ENCODE data around the gene THOC5.

The THOC5 gene

GRCh38 chr22:29478326-29479276, 75.0 kb downstream of the THOC5 start:
- DNase-seq = peak in 11 of 58 donors; percentile 6 to 42 (median 24)

GRCh38 chr22:29477723-29478318, 75.7 kb downstream of the THOC5 start:
- DNase-seq = peak in 15 of 58 donors; percentile 4 to 44 (median 21)

- no peak for DNase-seq
Measured at GRCh38 chr22:29476116-29476515, 77.4 kb downstream of the THOC5 start.

GRCh38 chr22:29475550-29475949, 78.0 kb downstream of the THOC5 start:
- no peak for DNase-seq

- no peak for DNase-seq
Measured at GRCh38 chr22:29473001-29473400, 80.6 kb downstream of the THOC5 start.

- peak in 41 of 58 donors; percentile 6 to 71 (median 29) for DNase-seq
Measured at GRCh38 chr22:29470159-29470855, 83.2 kb downstream of the THOC5 start.

GRCh38 chr22:29469755-29470154, 83.8 kb downstream of the THOC5 start:
- no peak for DNase-seq

GRCh38 chr22:29464581-29464980, 89.0 kb downstream of the THOC5 start:
- DNase-seq = no peak

GRCh38 chr22:29463629-29464028, 89.9 kb downstream of the THOC5 start:
- DNase-seq = no peak

GRCh38 chr22:29461263-29461662, 92.3 kb downstream of the THOC5 start:
- no peak for DNase-seq

GRCh38 chr22:29459773-29460172, 93.8 kb downstream of the THOC5 start:
- no peak for DNase-seq

- no peak for DNase-seq
Measured at GRCh38 chr22:29458551-29458950, 95.0 kb downstream of the THOC5 start.

- peak in 4 of 58 donors; percentile 10 to 36 (median 20) for DNase-seq
Measured at GRCh38 chr22:29457730-29458129, 95.8 kb downstream of the THOC5 start.

GRCh38 chr22:29456211-29456671, 97.3 kb downstream of the THOC5 start:
- no peak for DNase-seq

All from anterior cingulate cortex (tissue), 58 donors.